GM12878 (cell line): ENCODE results near the gene WDSUB1. TPM values are rescaled to one million over a fixed set of nuclear protein-coding genes. Genes with fewer than 3 reads are reported as not detected.

ENCODE experiments used
- ATAC-seq: fragments of 200-7000 bp; cut with Tn5 transposase; 3 replicates; pipeline ENCODE4 v1.9.1; 2020; ENCODE audit warnings: mild to moderate bottlenecking, moderate library complexity
- BruUV-seq: library from RNA; stranded (reverse); fragments of 400-500 nt; replicated peaks from 2 replicates; lab custom pipeline; 2021; lab: Mats Ljungman, UMichigan
- CTCF ChIA-PET: fragments of 300-600 bp; sonication (Branson Sonifier 250); formaldehyde crosslinking; extraction: SDS; loops from one replicate; lab custom pipeline; 2021; ENCODE audit warnings: inconsistent platforms; lab: Yijun Ruan, JAX
- POLR2A ChIA-PET: fragments of 350-600 bp; formaldehyde crosslinking; extraction: SDS; loops from one replicate; lab custom pipeline; 2021; ENCODE audit warnings: inconsistent platforms; lab: Charles Lee
- RAD21 ChIA-PET: fragments of 300-600 bp; sonication (Branson Sonifier 250); formaldehyde crosslinking; loops from one replicate; lab custom pipeline; 2023; ENCODE audit warnings: antibody characterized with exemption; ENCODE audit not compliant: unreplicated experiment; lab: Charles Lee
- SMC1A ChIA-PET: fragments of 300-600 bp; sonication (Branson Sonifier 250); formaldehyde crosslinking; loops from one replicate; lab custom pipeline; 2023; ENCODE audit not compliant: unreplicated experiment, uncharacterized antibody; lab: Charles Lee
- DNase-seq: peaks from one replicate; pipeline ENCODE4 v3.0.0-alpha.2; 2011; ENCODE audit warnings: low read depth, low spot score
- FAIRE-seq: peaks from 3 replicates; lab custom pipeline; 2011; peaks lifted over from hg19 to GRCh38; lab: Jason Lieb, UNC
- H2AFZ ChIP-seq: 2 replicates; pipeline ENCODE4 v1.6.0; 2011; ENCODE audit warnings: low read depth, low read length, control low read depth; ENCODE audit not compliant: control insufficient read depth
- H3K27ac ChIP-seq: 2 replicates; pipeline ENCODE4 v1.5.1; 2011; ENCODE audit warnings: control low read depth; ENCODE audit not compliant: control insufficient read depth, insufficient read depth
- H3K27me3 ChIP-seq, 2 experiments: replicated peaks in 1 of 2; 2 replicates each; pipeline versions ENCODE4 v1.6.0 to v1.6.1; 2011; ENCODE audit warnings: low read length in 1 of 2; ENCODE audit not compliant: control insufficient read depth in 2 of 2, insufficient read depth in 2 of 2
- H3K36me3 ChIP-seq, 2 experiments: 2 replicates each; pipeline ENCODE4 v1.5.1; 2011; ENCODE audit warnings: low read length in 1 of 2; ENCODE audit not compliant: control insufficient read depth in 2 of 2, insufficient read depth in 2 of 2
- H3K4me1 ChIP-seq: 2 replicates; pipeline ENCODE4 v1.6.1; 2011; ENCODE audit warnings: mild to moderate bottlenecking, low read length, moderate library complexity, mixed read lengths; ENCODE audit not compliant: control insufficient read depth, insufficient read depth
- H3K4me2 ChIP-seq: 2 replicates; pipeline ENCODE4 v1.6.0; 2011; ENCODE audit warnings: control low read depth; ENCODE audit not compliant: control insufficient read depth, insufficient read depth
- H3K4me3 ChIP-seq: fragments of 200-600 bp; sonication (generic); 2 replicates; pipeline ENCODE4 v1.5.1; 2016
- H3K79me2 ChIP-seq: 2 replicates; pipeline ENCODE4 v1.6.0; 2011; ENCODE audit warnings: low read length; ENCODE audit not compliant: control insufficient read depth, insufficient read depth
- H3K9ac ChIP-seq: 2 replicates; pipeline ENCODE4 v1.8.0; 2011; ENCODE audit warnings: low read length, control low read depth, mixed read lengths; ENCODE audit not compliant: control insufficient read depth, insufficient read depth
- H3K9me3 ChIP-seq: replicated peaks from 3 replicates; pipeline ENCODE4 v1.5.1; 2011; ENCODE audit warnings: mild to moderate bottlenecking, low read length; ENCODE audit not compliant: control insufficient read depth, insufficient read depth
- H4K20me1 ChIP-seq: 2 replicates; pipeline ENCODE4 v1.6.0; 2011; ENCODE audit not compliant: control insufficient read depth, insufficient read depth
- CHD1 ChIP-seq: IDR thresholded peaks from 2 replicates; pipeline ENCODE4 v1.6.1; 2012; ENCODE audit warnings: low read depth, low read length, improper control_type of control experiment
- CUX1 ChIP-seq: IDR thresholded peaks from 2 replicates; pipeline ENCODE4 v1.6.1; 2012; ENCODE audit warnings: improper control_type of control experiment, low read depth, low read length; ENCODE audit not compliant: insufficient replicate concordance
- EED ChIP-seq: sonication (generic); IDR thresholded peaks from 2 replicates; pipeline ENCODE4 v1.6.1; 2016; ENCODE audit warnings: antibody characterized with exemption, low read depth
- GATAD2B ChIP-seq: fragments of 450-650 bp; conservative IDR thresholded peaks from 2 replicates; pipeline ENCODE4 v1.6.1; 2017; ENCODE audit warnings: low read depth, mild to moderate bottlenecking, moderate library complexity
- KLF5 ChIP-seq: fragments of 450-650 bp; IDR thresholded peaks from 2 replicates; pipeline ENCODE4 v1.6.1; 2014; ENCODE audit warnings: mild to moderate bottlenecking; ENCODE audit not compliant: partially characterized antibody
- NBN ChIP-seq: fragments of 450-650 bp; IDR thresholded peaks from 2 replicates; pipeline ENCODE4 v1.6.1; 2016
- NFYA ChIP-seq: IDR thresholded peaks from 2 replicates; pipeline ENCODE4 v1.6.1; 2011; ENCODE audit warnings: low read depth, mild to moderate bottlenecking, low read length, improper control_type of control experiment, borderline replicate concordance
- NKRF ChIP-seq: fragments of 450-650 bp; conservative IDR thresholded peaks from 2 replicates; pipeline ENCODE4 v1.6.1; 2017; ENCODE audit warnings: mild to moderate bottlenecking, moderate library complexity
- NR2C2 ChIP-seq: IDR thresholded peaks from 2 replicates; pipeline ENCODE4 v1.6.1; 2011; ENCODE audit warnings: borderline replicate concordance, low read depth; ENCODE audit not compliant: control insufficient read depth, insufficient read length
- RUNX3 ChIP-seq: IDR thresholded peaks from 2 replicates; pipeline ENCODE4 v1.6.1; 2012; ENCODE audit warnings: low read length, inconsistent platforms
- SIN3A ChIP-seq: IDR thresholded peaks from 2 replicates; pipeline ENCODE4 v1.6.1; 2012; ENCODE audit warnings: low read depth, low read length, improper control_type of control experiment
- SMAD5 ChIP-seq: IDR thresholded peaks from 2 replicates; pipeline ENCODE4 v1.6.1; 2016; ENCODE audit warnings: antibody characterized with exemption, low read depth
- ZNF622 ChIP-seq: fragments of 450-650 bp; IDR thresholded peaks from 2 replicates; pipeline ENCODE4 v1.6.1; 2017; ENCODE audit warnings: mild to moderate bottlenecking, inconsistent platforms
- ZZZ3 ChIP-seq: IDR thresholded peaks from 2 replicates; pipeline ENCODE4 v1.6.1; 2011; ENCODE audit warnings: low read depth; ENCODE audit not compliant: control insufficient read depth, insufficient read length
- in situ Hi-C: fragments of 300-500 bp; cut with MboI; formaldehyde crosslinking; loops from 9 replicates; pipeline ENCODE4 v1.14.3; 2018; ENCODE audit warnings: mixed read lengths
- intact Hi-C: fragments of 100-400 bp; cut with micrococcal nuclease; formaldehyde crosslinking; loops from one replicate; pipeline ENCODE4 v1.14.2; 2022; ENCODE audit not compliant: unreplicated experiment
- polyA plus RNA-seq, 11 experiments: library from polyadenylated mRNA; depleted of rRNA in 4 of 11; unstranded in 6 of 11; stranded (reverse) in 5 of 11; fragments of >200 nt; fragmentation: Nextera tagmentation in 4 of 11; fragmentation: Illumina TruSeq in 1 of 11; extraction: Ambion mirVana in 4 of 11; extraction: Trizol in 1 of 11; gene quantifications; 1 replicate in 1 of 11; 2 replicates in 10 of 11; pipeline versions ENCODE4 v1.2.1 to v1.2.3, GENCODE V29; 2011 to 2016; ENCODE audit warnings: inconsistent platforms in 2 of 11, missing spikeins in 2 of 11, low read depth in 1 of 11
- total RNA-seq, 4 experiments: library from RNA; depleted of rRNA in 3 of 4; stranded (reverse); fragments of >200 nt in 3 of 4; fragmentation: Illumina TruSeq in 1 of 4; extraction: Trizol in 1 of 4; gene quantifications; 2 replicates each; pipeline versions ENCODE4 v1.2.1 to v1.2.3, GENCODE V29; 2013 to 2021

Gene WDSUB1
- total and polyA plus RNA-seq, 10 of the 15 experiments (the other 5 are each of a cell fraction or from before 2014, with no cell fraction given) = 4.4 to 12.7 (median 7.6) TPM

GRCh38 chr2:159322419-159322818 is 35.9 kb upstream of the WDSUB1 start:
- CTCF ChIA-PET = interaction anchor here (0.7 to 0.8 kb wide), 2 partner anchors 10 to 390 kb away, joined by 3 to 5 read pairs; no protein-coding TSS in a partner anchor
- Histone ChIP-seq H3K27me3 (no peaks in the 10 kb centered on the region), H3K36me3 (no peaks in the 10 kb centered on the region), H3K79me2 (no peaks in the 10 kb centered on the region), H3K9ac (no peak overlapping the region), H2AFZ (no peak overlapping the region), H3K4me2 (no peak overlapping the region), H3K27ac (no peak overlapping the region), H3K4me3 (no peak overlapping the region), H3K9me3 (no peaks in the 10 kb centered on the region), H4K20me1 (no peaks in the 10 kb centered on the region), H3K4me1 (no peaks in the 10 kb centered on the region)
- FAIRE-seq (no peak), DNase-seq (no peak), ATAC-seq (no peak)
- RAD21 ChIA-PET = no interaction called here
- in situ Hi-C loops (no loop called here), intact Hi-C loops (no loop called here)
- no TSS peak for BruUV-seq
- TF ChIP-seq GATAD2B (no peak), SIN3A (no peak), CHD1 (no peak), NR2C2 (no peak), NBN (no peak), RUNX3 (no peak), CUX1 (no peak), NKRF (no peak), ZZZ3 (no peak), KLF5 (no peak), SMAD5 (no peak), EED (no peak), NFYA (no peak), ZNF622 (no peak)
- SMC1A ChIA-PET = interaction anchor here (1.4 kb wide), 1 partner anchor 10 kb away, joined by 4 read pairs; no protein-coding TSS in a partner anchor
- POLR2A ChIA-PET = interaction anchor here (0.6 kb wide), 1 partner anchor 153 kb away, joined by 4 read pairs; no protein-coding TSS in a partner anchor
